ENCODE measurements around the gene EBF3. TPM values are rescaled to one million over a fixed set of nuclear protein-coding genes. Genes with fewer than 3 reads are reported as not detected.

The EBF3 gene
- total and polyA plus RNA-seq, 2 donors (not counting 3 experiments of a cell fraction or from before 2014, with no cell fraction given): 0.92 to 2.7 TPM

- ChIA-PET POLR2A (no interaction called here), CTCF (interaction anchor here (0.6 kb wide), 1 partner anchor 1339 kb away, joined by 3 read pairs; no protein-coding TSS in a partner anchor)
- Histone ChIP-seq H3K4me3 (replicated peaks in 1 of 3; ENCODE audit: insufficient read depth in 1 of 3, low read depth in 1 of 3, low read length in 3 of 3) (no peak overlapping the region), H2AFZ (ENCODE audit: low read depth, low read length) (no peak overlapping the region), H3K9me1 (replicated peaks; ENCODE audit: control insufficient read depth, extremely low read depth, insufficient read depth, low read length) (no peaks in the 10 kb centered on the region), H3K9me3 (replicated peaks; ENCODE audit: control insufficient read depth, insufficient read depth, low read length) (no peaks in the 10 kb centered on the region), H3K4me2 (ENCODE audit: insufficient read depth, low read length) (no peak overlapping the region), H3K79me2 (ENCODE audit: control insufficient read depth, insufficient read depth, low read length) (no peaks in the 10 kb centered on the region), H3K36me3 (ENCODE audit: control insufficient read depth in 2 of 2, extremely low read depth in 1 of 2, insufficient read depth in 2 of 2, low read length in 2 of 2) (no peaks in the 10 kb centered on the region), H4K20me1 (replicated peaks; ENCODE audit: control insufficient read depth, extremely low read depth, insufficient read depth, low read length) (no peaks in the 10 kb centered on the region), H3K27ac (ENCODE audit: insufficient read depth, low read depth, low read length) (no peak overlapping the region), H3K27me3 (ENCODE audit: control insufficient read depth in 2 of 2, insufficient read depth in 2 of 2, low read length in 2 of 2) (no peaks in the 10 kb centered on the region), H3K9ac (replicated peaks; ENCODE audit: extremely low read depth, insufficient read depth, low read length) (no peak overlapping the region), H3K4me1 (ENCODE audit: control insufficient read depth, extremely low read depth, insufficient read depth, low read length) (peaks cover 4% of the 10 kb centered on the region)
- TF ChIP-seq, protein P1, sequence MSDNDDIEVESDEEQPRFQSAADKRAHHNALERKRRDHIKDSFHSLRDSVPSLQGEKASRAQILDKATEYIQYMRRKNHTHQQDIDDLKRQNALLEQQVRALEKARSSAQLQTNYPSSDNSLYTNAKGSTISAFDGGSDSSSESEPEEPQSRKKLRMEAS (IDR thresholded peaks at IDR 0.05; ENCODE audit: insufficient read depth, insufficient read length): no peak
- TF ChIP-seq EZH2 (IDR thresholded peaks at IDR 0.05; ENCODE audit: borderline replicate concordance, low read depth, low read length, severe bottlenecking): no peak
- TF ChIP-seq GATA2 (IDR thresholded peaks at IDR 0.05; ENCODE audit: insufficient read depth, insufficient read length, low read depth, low read length): no peak
- TF ChIP-seq CTCF (IDR thresholded peaks at IDR 0.05; ENCODE audit: extremely low read depth in 1 of 2, insufficient read depth in 1 of 2, low read depth in 1 of 2, low read length in 2 of 2): no peak
- no peak for TF ChIP-seq POLR2AphosphoS5 (IDR thresholded peaks at IDR 0.05; ENCODE audit: insufficient read depth, low read depth, low read length)
- no peak for TF ChIP-seq MYC (IDR thresholded peaks at IDR 0.05; ENCODE audit: low read depth, low read length)
- no peak for TF ChIP-seq POLR2A (IDR thresholded peaks at IDR 0.05; ENCODE audit: low read depth, low read length)
- no peak for TF ChIP-seq FOS (IDR thresholded peaks at IDR 0.05; ENCODE audit: borderline replicate concordance, insufficient read depth, low read length)
- TF ChIP-seq JUN (IDR thresholded peaks at IDR 0.05; ENCODE audit: borderline replicate concordance, insufficient read depth, insufficient read length, low read depth): no peak
- dilution Hi-C loops (cut with MboI; ENCODE audit: extremely low pct_ligation_motif_present, low sequenced_read_pairs): no loop called here
- DNase-seq (ENCODE audit: low read depth, low spot score) (no peak), FAIRE-seq (no peak)
- BruUV-seq (replicated peaks): no TSS peak
- intact Hi-C loops (cut with micrococcal nuclease): no loop called here
Observed at GRCh38 chr10:129945064-129945463, 19.0 kb downstream of the EBF3 start.
